Body of pancreas (tissue), 4 donors: ENCODE results near the gene GPN3. TPM values are rescaled to one million over a fixed set of nuclear protein-coding genes. Genes with fewer than 3 reads are reported as not detected.
"Not testable (repeated sequence)": the region's sequence is repeated elsewhere in the genome, so short reads cannot be mapped to it uniquely, and the experiment has no call there.

ENCODE experiments used
- ATAC-seq: fragments of 150-250 bp; one replicate; pipeline ENCODE4 v1.9.1; 2016
- DNase-seq, 4 donors: peaks; one replicate each; pipeline ENCODE4 v3.0.0-alpha.2; 2019
- H3K27ac ChIP-seq, 4 donors: fragments of 200-600 bp; sonication (generic); 1 replicate in 3 of 4; 2 replicates in 1 of 4; pipeline versions ENCODE4 v1.5.1 to v1.6.1; 2016 to 2019; ENCODE audit warnings: mild to moderate bottlenecking in 1 of 4, mixed read lengths in 1 of 4, moderate library complexity in 1 of 4
- H3K27me3 ChIP-seq, 2 donors: fragments of 200-600 bp; sonication (generic); one replicate each; pipeline ENCODE4 v1.6.0; 2016; ENCODE audit warnings: mild to moderate bottlenecking in 1 of 2
- H3K36me3 ChIP-seq, 2 donors: fragments of 200-600 bp; sonication (generic); replicated peaks in 1 of 2; 2 replicates each; pipeline ENCODE4 v1.5.1; 2016; ENCODE audit warnings: low read depth in 2 of 2; ENCODE audit not compliant: insufficient read depth in 1 of 2
- H3K4me1 ChIP-seq: fragments of 200-600 bp; sonication (generic); one replicate; pipeline ENCODE4 v1.6.0; 2016
- H3K4me3 ChIP-seq, 2 donors: fragments of 200-600 bp; sonication (generic); 1 replicate in 1 of 2; 2 replicates in 1 of 2; pipeline ENCODE4 v1.5.1; 2016 to 2019
- H3K9me3 ChIP-seq, 3 donors: fragments of 200-600 bp; sonication (generic); 1 replicate in 2 of 3; 2 replicates in 1 of 3; pipeline ENCODE4 v1.5.1; 2016
- CTCF ChIP-seq, 7 experiments: fragments of 450-650 bp in 4 of 7; fragments of 200-600 bp in 3 of 7; sonication (generic) in 3 of 7; IDR thresholded peaks; one replicate each; pipeline ENCODE4 v1.5.1; 2016 to 2019; ENCODE audit warnings: antibody characterized with exemption in 7 of 7
- POLR2A ChIP-seq, 3 donors: fragments of 450-650 bp; IDR thresholded peaks; one replicate each; pipeline ENCODE4 v1.6.1; 2016; ENCODE audit warnings: antibody characterized with exemption in 3 of 3, mild to moderate bottlenecking in 2 of 3
- WGBS, 2 donors: methylation state at CpG; one replicate each; pipeline ENCODE4 v1.1.5; 2017; 5-methylcytosine and 5-hydroxymethylcytosine counted together
- intact Hi-C: fragments of 100-400 bp; cut with DNase I; formaldehyde crosslinking; loops from one replicate; pipeline ENCODE4 v1.15.1; 2023
- total RNA-seq, 2 donors: library from RNA; depleted of rRNA; stranded (reverse); fragments of >200 nt; gene quantifications; one replicate each; pipeline ENCODE4 v1.1.0, GENCODE V29; 2016

GPN3 gene
- total RNA-seq, 2 donors from 2014 or later, result 5.6 to 8.0 TPM

- ATAC-seq, result no peak
- H3K27me3 ChIP-seq, result no peaks in the 10 kb centered on the region
- no peaks in the 10 kb centered on the region for H3K36me3 ChIP-seq
- TF ChIP-seq CTCF (IDR thresholded peaks at IDR 0.05) (no peak), POLR2A (IDR thresholded peaks at IDR 0.05) (no peak)
- intact Hi-C loops, result no loop called here
- WGBS, 2 donors, result 28 to 34% methylated on average over 3 of the region's 3 CpGs
- no peak overlapping the region for H3K27ac ChIP-seq
- no peak overlapping the region for H3K4me3 ChIP-seq
- H3K4me1 ChIP-seq, result no peaks in the 10 kb centered on the region
- DNase-seq, result no peak
- no peaks in the 10 kb centered on the region for H3K9me3 ChIP-seq
Measured at GRCh38 chr12:110426406-110426805, 41.7 kb downstream of the GPN3 start.

GRCh38 chr12:110424237-110424636 lies 43.8 kb downstream of the GPN3 start:
- no peaks in the 10 kb centered on the region for H3K9me3 ChIP-seq
- intact Hi-C loops, result no loop called here
- 41 to 50% methylated on average over 3 of the region's 3 CpGs for WGBS, 2 donors
- no peaks in the 10 kb centered on the region for H3K27me3 ChIP-seq
- TF ChIP-seq POLR2A (IDR thresholded peaks at IDR 0.05) (no peak), CTCF (IDR thresholded peaks at IDR 0.05) (no peak)
- H3K4me3 ChIP-seq, result no peak overlapping the region
- H3K4me1 ChIP-seq, result no peaks in the 10 kb centered on the region
- ATAC-seq (no peak), DNase-seq (no peak)
- H3K36me3 ChIP-seq, result no peaks in the 10 kb centered on the region
- no peak overlapping the region for H3K27ac ChIP-seq

- TF ChIP-seq POLR2A (IDR thresholded peaks at IDR 0.05) (no peak), CTCF (IDR thresholded peaks at IDR 0.05) (no peak)
- intact Hi-C loops, result no loop called here
- 75 to 81% methylated on average over 4 of the region's 4 CpGs for WGBS, 2 donors
- Histone ChIP-seq H3K36me3 (no peaks in the 10 kb centered on the region), H3K4me1 (no peaks in the 10 kb centered on the region), H3K27me3 (no peaks in the 10 kb centered on the region), H3K27ac (no peak overlapping the region), H3K4me3 (no peak overlapping the region), H3K9me3 (no peaks in the 10 kb centered on the region)
- DNase-seq (no peak), ATAC-seq (no peak)
Measured at GRCh38 chr12:110421701-110422100, 46.4 kb downstream of the GPN3 start.

GRCh38 chr12:110421159-110421661 lies 46.8 kb downstream of the GPN3 start:
- Histone ChIP-seq H3K9me3 (no peaks in the 10 kb centered on the region), H3K27ac (no peak overlapping the region), H3K4me3 (no peak overlapping the region), H3K27me3 (no peaks in the 10 kb centered on the region), H3K36me3 (no peaks in the 10 kb centered on the region), H3K4me1 (no peaks in the 10 kb centered on the region)
- DNase-seq (no peak), ATAC-seq (no peak)
- 51 to 60% methylated on average over 3 of the region's 3 CpGs for WGBS, 2 donors
- no peak for TF ChIP-seq CTCF (IDR thresholded peaks at IDR 0.05)
- TF ChIP-seq POLR2A (IDR thresholded peaks at IDR 0.05), result no peak
- intact Hi-C loops, result no loop called here

GRCh38 chr12:110420644-110421043 lies 47.4 kb downstream of the GPN3 start:
- H3K27ac ChIP-seq, H3K9me3 ChIP-seq, DNase-seq, H3K4me1 ChIP-seq, ATAC-seq, H3K36me3 ChIP-seq, H3K4me3 ChIP-seq, H3K27me3 ChIP-seq, intact Hi-C loops: not testable (repeated sequence)
- 83 to 92% methylated on average over 1 of the region's 1 CpG for WGBS, 2 donors

GRCh38 chr12:110417113-110417512 lies 50.9 kb downstream of the GPN3 start:
- DNase-seq, H3K36me3 ChIP-seq, H3K27me3 ChIP-seq, H3K9me3 ChIP-seq, ATAC-seq, intact Hi-C loops, H3K4me3 ChIP-seq, H3K4me1 ChIP-seq, H3K27ac ChIP-seq: not testable (repeated sequence)
- 74 to 76% methylated on average over 3 of the region's 3 CpGs for WGBS, 2 donors

GRCh38 chr12:110410086-110410485 lies 58.0 kb downstream of the GPN3 start:
- H3K27ac ChIP-seq, H3K4me1 ChIP-seq, H3K36me3 ChIP-seq, DNase-seq, H3K4me3 ChIP-seq, H3K9me3 ChIP-seq, H3K27me3 ChIP-seq, intact Hi-C loops, ATAC-seq: not testable (repeated sequence)
- WGBS, 2 donors, result 76 to 77% methylated on average over 6 of the region's 6 CpGs

- ATAC-seq, DNase-seq, H3K27me3 ChIP-seq, intact Hi-C loops, H3K4me3 ChIP-seq, H3K27ac ChIP-seq, H3K9me3 ChIP-seq, H3K36me3 ChIP-seq: not testable (repeated sequence)
- 81 to 95% methylated on average over 13 to 16 of the region's 16 CpGs for WGBS, 2 donors
- peaks cover 22% of the 10 kb centered on the region for H3K4me1 ChIP-seq
Measured at GRCh38 chr12:110405126-110405662, 62.9 kb downstream of the GPN3 start.
